Tibial artery (tissue), 4 donors: Measurements from ENCODE around the gene CDC42EP4.
"Not testable (repeated sequence)": the region's sequence is repeated elsewhere in the genome, so short reads cannot be mapped to it uniquely, and the experiment has no call there.

ENCODE experiments used
- DNase-seq, 2 donors: peaks; one replicate each; pipeline ENCODE4 v3.0.0-alpha.2; 2019
- H3K27ac ChIP-seq, 2 donors: fragments of 200-600 bp; sonication (generic) in 1 of 2; 1 replicate in 1 of 2; 2 replicates in 1 of 2; pipeline ENCODE4 v1.5.1; 2018 to 2019; ENCODE audit warnings: mild to moderate bottlenecking in 1 of 2
- H3K27me3 ChIP-seq, 2 donors: fragments of 200-600 bp; sonication (generic) in 1 of 2; one replicate each; pipeline versions ENCODE4 v1.5.1 to v1.6.0; 2016 to 2019
- H3K36me3 ChIP-seq, 3 donors: fragments of 200-600 bp; sonication (generic) in 2 of 3; one replicate each; pipeline ENCODE4 v1.5.1; 2016 to 2019; ENCODE audit warnings: mild to moderate bottlenecking in 2 of 3
- H3K4me1 ChIP-seq, 4 donors: fragments of 200-600 bp; sonication (generic) in 2 of 4; 1 replicate in 3 of 4; 2 replicates in 1 of 4; pipeline ENCODE4 v1.5.1; 2016 to 2019
- H3K4me3 ChIP-seq, 2 donors: fragments of 200-600 bp; sonication (generic) in 1 of 2; 1 replicate in 1 of 2; 2 replicates in 1 of 2; pipeline ENCODE4 v1.5.1; 2018 to 2019; ENCODE audit warnings: mild to moderate bottlenecking in 2 of 2
- H3K9me3 ChIP-seq, 3 donors: fragments of 200-600 bp; sonication (generic) in 1 of 3; one replicate each; pipeline ENCODE4 v1.5.1; 2016 to 2019
- intact Hi-C: fragments of 100-400 bp; cut with DNase I; formaldehyde crosslinking; loops from one replicate; pipeline ENCODE4 v1.15.0; 2023; ENCODE audit warnings: low total_unique reads
- TF ChIP-seq, protein P1 (sequence below), 2 experiments: fragments of 200-600 bp in 1 of 2; fragments of 450-650 bp in 1 of 2; IDR thresholded peaks; one replicate each; pipeline ENCODE4 v1.5.1; 2017 to 2019; ENCODE audit warnings: antibody characterized with exemption in 2 of 2, mild to moderate bottlenecking in 1 of 2, moderate library complexity in 1 of 2

Gene CDC42EP4

DNA sequence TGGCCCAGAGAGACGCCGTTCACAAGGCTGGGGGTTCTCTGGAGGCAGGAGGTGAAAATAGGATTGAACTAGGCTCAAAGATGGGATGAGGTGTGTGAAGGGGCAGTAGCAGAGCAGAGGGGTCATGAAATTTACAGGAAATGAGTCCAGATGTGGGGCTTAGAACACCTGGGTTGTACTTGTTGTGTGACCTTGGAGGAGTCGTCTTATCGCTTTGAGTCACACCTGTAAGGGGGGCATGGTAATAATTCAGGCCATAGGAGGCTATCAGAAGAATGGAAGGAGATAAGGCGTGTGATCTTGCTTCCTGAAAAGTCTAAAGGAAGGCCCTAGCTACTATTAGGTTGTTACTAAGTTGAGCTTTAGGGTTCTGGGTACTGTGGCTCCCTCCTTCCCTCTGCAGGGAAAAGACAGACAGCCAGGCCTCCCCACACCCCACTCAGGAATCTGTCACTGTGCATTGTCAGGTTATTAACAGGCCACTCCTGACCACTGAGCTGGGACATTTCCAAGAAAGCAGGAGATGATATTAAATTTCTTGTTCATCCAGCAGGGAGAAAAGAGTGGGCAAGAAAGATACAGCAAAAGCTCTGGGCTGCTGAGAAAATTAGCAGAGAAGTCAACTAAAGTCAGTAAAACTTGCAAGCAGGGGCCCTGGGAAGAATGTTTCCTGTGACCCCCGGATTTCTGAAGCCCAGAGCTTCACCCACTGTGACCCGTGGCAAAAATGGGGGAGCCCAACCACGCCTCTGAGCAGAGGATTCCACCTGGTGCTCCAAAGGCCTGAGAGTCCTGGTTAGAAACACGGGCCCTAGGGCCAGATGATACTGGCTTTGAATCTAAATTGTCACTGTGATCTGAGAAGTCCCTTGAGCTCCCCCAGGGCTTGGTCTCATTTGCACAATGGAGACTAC is 6.0 kb upstream of the CDC42EP4 start:
- intact Hi-C loops: no loop called here

GRCh38 chr17:73316919-73317505 is 5.2 kb upstream of the CDC42EP4 start:
- Histone ChIP-seq H3K27ac (no peak overlapping the region), H3K27me3 (no peaks in the 10 kb centered on the region), H3K36me3 (no peaks in the 10 kb centered on the region), H3K4me3 (no peak overlapping the region), H3K4me1 (peaks cover 0 to 13% (median 8%) of the 10 kb centered on the region in 4 donors), H3K9me3 (no peaks in the 10 kb centered on the region)
- TF ChIP-seq, protein P1, sequence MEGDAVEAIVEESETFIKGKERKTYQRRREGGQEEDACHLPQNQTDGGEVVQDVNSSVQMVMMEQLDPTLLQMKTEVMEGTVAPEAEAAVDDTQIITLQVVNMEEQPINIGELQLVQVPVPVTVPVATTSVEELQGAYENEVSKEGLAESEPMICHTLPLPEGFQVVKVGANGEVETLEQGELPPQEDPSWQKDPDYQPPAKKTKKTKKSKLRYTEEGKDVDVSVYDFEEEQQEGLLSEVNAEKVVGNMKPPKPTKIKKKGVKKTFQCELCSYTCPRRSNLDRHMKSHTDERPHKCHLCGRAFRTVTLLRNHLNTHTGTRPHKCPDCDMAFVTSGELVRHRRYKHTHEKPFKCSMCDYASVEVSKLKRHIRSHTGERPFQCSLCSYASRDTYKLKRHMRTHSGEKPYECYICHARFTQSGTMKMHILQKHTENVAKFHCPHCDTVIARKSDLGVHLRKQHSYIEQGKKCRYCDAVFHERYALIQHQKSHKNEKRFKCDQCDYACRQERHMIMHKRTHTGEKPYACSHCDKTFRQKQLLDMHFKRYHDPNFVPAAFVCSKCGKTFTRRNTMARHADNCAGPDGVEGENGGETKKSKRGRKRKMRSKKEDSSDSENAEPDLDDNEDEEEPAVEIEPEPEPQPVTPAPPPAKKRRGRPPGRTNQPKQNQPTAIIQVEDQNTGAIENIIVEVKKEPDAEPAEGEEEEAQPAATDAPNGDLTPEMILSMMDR (IDR thresholded peaks at IDR 0.05): no peak
- intact Hi-C loops: no loop called here
- DNase-seq: no peak

More for the DNA sequence above, 6.0 kb upstream of the CDC42EP4 start:
- no peak overlapping the region for H3K4me3 ChIP-seq
- H3K36me3 ChIP-seq: no peaks in the 10 kb centered on the region
- H3K27me3 ChIP-seq: peaks cover 0 to 4% of the 10 kb centered on the region in 2 donors
- TF ChIP-seq, protein P1 (IDR thresholded peaks at IDR 0.05): no peak
- peaks cover 0 to 8% (median 3%) of the 10 kb centered on the region in 4 donors for H3K4me1 ChIP-seq
- no peak overlapping the region for H3K27ac ChIP-seq
- DNase-seq: no peak
- peaks cover 0 to 5% (median 0%) of the 10 kb centered on the region in 3 donors for H3K9me3 ChIP-seq

DNA sequence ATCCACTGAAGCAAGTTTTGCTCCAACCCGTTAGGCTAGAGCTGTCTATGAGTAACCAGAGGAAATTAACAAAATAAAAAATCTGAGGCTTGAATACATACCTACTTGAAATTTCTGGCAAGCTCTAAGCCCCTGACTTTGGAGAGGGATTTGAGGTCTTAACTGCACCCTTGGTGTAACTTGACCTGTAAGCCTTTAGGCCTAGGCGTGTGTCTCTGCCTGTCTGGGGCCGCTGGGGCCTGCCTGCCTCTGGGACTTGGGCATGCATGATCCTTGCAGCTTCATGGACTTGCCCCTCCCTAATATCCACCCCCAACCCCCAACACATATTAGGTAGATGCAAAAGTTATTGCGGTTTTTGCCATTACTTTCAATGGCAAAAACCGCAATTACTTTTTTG is 3.7 kb upstream of the CDC42EP4 start:
- no peak for DNase-seq
- Histone ChIP-seq H3K4me3 (no peak overlapping the region), H3K36me3 (no peaks in the 10 kb centered on the region), H3K27me3 (no peaks in the 10 kb centered on the region), H3K9me3 (no peaks in the 10 kb centered on the region), H3K27ac (no peak overlapping the region), H3K4me1 (peaks cover 0 to 13% (median 8%) of the 10 kb centered on the region in 4 donors)
- intact Hi-C loops: no loop called here
- TF ChIP-seq, protein P1 (IDR thresholded peaks at IDR 0.05): no peak

DNA sequence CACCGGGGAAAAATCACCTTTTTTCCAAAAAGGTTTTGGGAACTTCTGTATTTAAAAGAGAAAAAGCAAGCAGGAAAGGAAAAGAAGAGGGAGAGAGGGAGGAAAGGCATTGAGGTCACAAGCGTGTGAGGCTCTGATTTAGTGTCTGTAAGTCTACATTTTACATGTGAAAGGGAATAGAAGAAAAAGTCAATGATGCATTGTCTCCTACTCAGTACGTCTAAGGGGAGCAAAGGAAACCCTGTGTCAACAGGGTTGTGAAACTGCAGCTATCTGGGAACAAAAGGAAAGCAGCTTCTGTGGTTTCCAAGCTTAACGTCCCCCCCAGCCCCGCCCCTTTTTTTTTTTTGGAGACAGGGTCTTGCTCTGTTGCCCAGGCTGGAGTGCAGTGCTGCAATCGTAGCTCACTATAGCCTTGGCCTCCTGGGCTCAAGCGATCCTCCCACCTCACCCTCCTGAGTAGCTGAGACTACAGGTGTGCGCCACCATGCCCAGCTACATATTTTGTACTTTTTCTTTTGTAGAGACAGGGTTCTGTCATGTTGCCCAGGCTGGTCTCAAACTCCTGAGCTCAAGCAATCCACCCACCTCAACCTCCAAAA is 1.8 kb upstream of the CDC42EP4 start:
- H3K4me3 ChIP-seq: no peak overlapping the region
- H3K9me3 ChIP-seq: no peaks in the 10 kb centered on the region
- DNase-seq: no peak
- H3K27me3 ChIP-seq: no peaks in the 10 kb centered on the region
- H3K4me1 ChIP-seq: peaks cover 0 to 30% (median 25%) of the 10 kb centered on the region in 4 donors
- intact Hi-C loops: no loop called here
- TF ChIP-seq, protein P1 (IDR thresholded peaks at IDR 0.05): no peak
- no peaks in the 10 kb centered on the region for H3K36me3 ChIP-seq
- no peak overlapping the region for H3K27ac ChIP-seq

GRCh38 chr17:73312887-73313286 is 1.1 kb upstream of the CDC42EP4 start:
- DNase-seq: peak in 1 of 2 donors; percentile 60
- Histone ChIP-seq H3K27ac (peak overlapping the region in 1 of 2 donors; percentile 98), H3K4me1 (peaks cover 0 to 38% (median 31%) of the 10 kb centered on the region in 4 donors)
- H3K27me3 ChIP-seq, H3K4me3 ChIP-seq, intact Hi-C loops, H3K36me3 ChIP-seq, H3K9me3 ChIP-seq: not testable (repeated sequence)

DNA sequence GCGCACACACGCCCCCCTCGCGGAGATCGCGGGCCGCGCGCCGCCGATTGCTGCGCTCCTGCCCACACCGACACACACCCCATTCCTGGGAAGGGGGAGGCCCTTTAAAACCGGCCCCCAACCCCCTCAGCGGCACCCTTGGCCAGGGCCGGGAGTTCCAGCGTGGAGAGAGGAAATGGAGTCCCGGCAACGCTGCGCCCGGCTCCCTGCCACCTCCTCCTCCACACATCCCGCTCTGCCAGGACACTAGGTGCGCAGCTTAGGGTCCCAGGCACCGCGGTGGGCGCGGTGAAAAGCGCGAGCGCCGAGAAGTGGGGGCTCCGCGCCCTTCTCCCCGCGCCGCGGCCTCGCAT is 397 bp downstream of the CDC42EP4 start:
- no peaks in the 10 kb centered on the region for H3K9me3 ChIP-seq
- H3K27ac ChIP-seq: peak overlapping the region; percentile 97 to 98
- DNase-seq: no peak
- H3K27me3 ChIP-seq: no peaks in the 10 kb centered on the region
- no peaks in the 10 kb centered on the region for H3K36me3 ChIP-seq
- H3K4me1 ChIP-seq: peaks cover 0 to 46% (median 40%) of the 10 kb centered on the region in 4 donors
- H3K4me3 ChIP-seq: peak overlapping the region; percentile 76 to 94
- intact Hi-C loops: loop anchor here (2.0 kb wide), 2 partner anchors 19 to 79 kb away; a partner anchor contains a TSS
- TF ChIP-seq, protein P1 (IDR thresholded peaks at IDR 0.05): no peak
